GM12865 (cell line): ENCODE results near the gene NBPF9.
A peak's percentile ranks its signal among the peaks of the same experiment; 100 is the strongest.
"Not testable (repeated sequence)": the region's sequence is repeated elsewhere in the genome, so short reads cannot be mapped to it uniquely, and the experiment has no call there.

Experiments used
- DNase-seq: peaks from one replicate; pipeline ENCODE4 v3.0.0; 2010; ENCODE audit warnings: low read depth
- H3K4me3 ChIP-seq: 2 replicates; pipeline ENCODE4 v1.5.1; 2011; ENCODE audit warnings: mild to moderate bottlenecking, low read depth, low read length, control low read depth

The NBPF9 gene, protein sequence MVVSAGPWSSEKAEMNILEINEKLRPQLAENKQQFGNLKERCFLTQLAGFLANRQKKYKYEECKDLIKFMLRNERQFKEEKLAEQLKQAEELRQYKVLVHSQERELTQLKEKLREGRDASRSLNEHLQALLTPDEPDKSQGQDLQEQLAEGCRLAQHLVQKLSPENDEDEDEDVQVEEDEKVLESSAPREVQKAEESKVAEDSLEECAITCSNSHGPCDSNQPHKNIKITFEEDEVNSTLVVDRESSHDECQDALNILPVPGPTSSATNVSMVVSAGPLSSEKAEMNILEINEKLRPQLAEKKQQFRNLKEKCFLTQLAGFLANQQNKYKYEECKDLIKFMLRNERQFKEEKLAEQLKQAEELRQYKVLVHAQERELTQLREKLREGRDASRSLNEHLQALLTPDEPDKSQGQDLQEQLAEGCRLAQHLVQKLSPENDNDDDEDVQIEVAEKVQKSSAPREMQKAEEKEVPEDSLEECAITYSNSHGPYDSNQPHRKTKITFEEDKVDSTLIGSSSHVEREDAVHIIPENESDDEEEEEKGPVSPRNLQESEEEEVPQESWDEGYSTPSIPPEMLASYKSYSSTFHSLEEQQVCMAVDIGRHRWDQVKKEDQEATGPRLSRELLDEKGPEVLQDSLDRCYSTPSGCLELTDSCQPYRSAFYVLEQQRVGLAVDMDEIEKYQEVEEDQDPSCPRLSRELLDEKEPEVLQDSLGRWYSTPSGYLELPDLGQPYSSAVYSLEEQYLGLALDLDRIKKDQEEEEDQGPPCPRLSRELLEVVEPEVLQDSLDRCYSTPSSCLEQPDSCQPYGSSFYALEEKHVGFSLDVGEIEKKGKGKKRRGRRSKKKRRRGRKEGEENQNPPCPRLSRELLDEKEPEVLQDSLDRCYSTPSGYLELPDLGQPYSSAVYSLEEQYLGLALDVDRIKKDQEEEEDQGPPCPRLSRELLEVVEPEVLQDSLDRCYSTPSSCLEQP (N-terminal part only)

DNA sequence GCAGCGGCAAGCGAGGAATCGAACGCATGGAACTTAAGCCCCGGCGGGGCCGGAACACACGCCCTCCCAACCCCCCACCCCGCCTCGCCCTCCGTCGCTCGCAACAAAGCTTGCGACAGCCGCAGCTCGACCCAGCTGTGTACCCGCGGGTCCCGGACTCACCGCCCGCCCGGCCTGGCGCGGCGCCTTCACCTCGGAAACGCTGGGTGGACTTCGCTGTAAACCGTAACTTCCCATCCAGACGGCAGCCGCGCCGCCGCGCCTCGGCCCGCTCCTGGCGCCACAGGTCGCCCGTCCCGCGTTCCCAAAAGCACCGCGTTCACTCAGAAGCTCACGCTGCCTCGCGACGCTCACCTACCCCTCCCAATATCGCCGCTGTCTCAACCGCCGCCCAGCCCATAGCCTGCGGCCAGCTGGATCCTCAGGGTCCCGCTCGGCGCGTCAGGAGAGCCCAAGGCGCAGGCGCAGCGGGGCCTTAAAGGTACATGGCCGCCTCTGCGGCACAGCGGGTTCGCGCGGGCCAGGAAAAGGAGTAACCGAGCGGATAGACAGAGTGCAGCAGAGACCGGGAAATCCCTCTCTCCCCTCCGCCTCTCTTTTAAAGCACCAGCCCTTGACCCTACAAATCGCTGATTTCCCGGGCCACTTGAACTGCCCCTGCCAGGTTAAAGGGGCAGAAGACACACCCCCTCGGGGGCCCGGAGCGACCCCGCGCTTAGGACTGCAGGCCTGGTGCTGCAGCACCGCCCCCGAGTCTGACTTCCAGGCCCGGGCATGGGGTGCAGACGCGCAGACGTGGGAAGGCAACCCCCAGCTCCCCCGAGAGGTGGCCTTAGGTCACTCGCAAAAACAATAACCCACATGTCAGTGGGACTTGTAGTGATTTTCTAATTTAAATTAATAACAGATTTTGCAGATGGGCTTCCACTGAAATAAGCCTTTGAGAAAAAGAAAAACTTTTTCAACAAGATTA, at the start of gene NBPF9:
NBPF9 (minus strand) TSS at position 443 of the 973 bp plus-strand sequence. CDS start 21,412 bp downstream, outside the sequence.
- H3K4me3 ChIP-seq = peak within 1 kb of the TSS; percentile 44
- peak; percentile 44 for DNase-seq

DNA sequence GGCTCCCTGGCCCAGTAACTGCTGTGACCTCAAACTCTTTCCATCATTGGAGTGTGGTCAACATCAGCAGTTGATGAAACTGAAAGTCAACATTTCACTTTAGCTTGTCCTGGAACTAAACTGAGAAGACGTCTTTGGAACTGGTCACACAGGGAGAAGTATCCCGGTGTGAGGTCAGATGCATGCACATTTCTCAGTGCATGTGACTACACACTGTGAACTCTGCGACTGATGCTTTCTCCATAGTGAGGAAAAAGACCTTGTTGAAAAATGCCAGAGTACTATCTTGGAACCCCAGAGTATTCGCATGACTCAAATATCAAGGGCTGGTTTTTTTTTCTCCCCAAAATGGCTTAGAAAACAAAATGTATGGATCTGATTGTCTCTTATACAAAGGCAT, 46.6 kb upstream of the NBPF9 start:
- not testable (repeated sequence) for DNase-seq, H3K4me3 ChIP-seq

DNA sequence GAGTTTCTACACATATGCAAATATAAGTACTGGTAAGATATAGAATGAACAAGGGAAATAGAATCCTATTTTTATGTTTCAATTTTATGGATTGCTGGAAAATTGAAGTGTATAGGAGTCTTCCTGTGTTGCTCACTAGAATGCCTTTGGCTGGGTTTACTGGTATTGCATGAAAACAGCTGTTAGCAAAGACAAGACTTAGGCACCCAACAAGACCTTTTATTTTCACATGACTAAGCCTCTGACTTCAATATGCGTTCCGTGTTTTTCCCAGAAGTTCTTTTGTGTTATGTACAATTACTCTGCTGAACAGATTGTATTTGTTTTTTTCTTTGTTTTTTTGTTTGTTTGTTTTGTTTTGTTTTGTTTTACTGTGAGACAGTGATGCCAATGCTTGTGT, 34.2 kb upstream of the NBPF9 start:
- not testable (repeated sequence) for H3K4me3 ChIP-seq, DNase-seq

DNA sequence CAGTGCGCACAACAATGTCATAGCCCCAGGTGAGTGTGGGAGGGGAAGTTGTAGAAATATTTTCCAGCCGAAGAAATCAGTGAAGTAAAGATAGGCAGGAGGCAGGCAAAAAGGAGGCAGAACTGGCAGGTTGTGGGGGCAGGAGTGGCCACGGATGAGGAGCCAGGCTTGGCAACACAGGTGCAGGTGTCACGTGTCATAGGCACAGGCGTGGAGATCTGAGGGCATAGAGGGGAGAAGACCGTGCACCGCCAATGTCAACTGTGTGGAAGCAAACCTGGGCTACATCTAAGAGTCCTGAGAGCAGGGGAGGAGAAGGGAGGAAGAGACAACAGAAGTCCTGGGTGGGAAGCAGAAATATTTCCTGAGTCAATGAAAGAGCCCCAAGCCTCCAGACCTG, 27.6 kb upstream of the NBPF9 start:
- not testable (repeated sequence) for H3K4me3 ChIP-seq, DNase-seq

DNA sequence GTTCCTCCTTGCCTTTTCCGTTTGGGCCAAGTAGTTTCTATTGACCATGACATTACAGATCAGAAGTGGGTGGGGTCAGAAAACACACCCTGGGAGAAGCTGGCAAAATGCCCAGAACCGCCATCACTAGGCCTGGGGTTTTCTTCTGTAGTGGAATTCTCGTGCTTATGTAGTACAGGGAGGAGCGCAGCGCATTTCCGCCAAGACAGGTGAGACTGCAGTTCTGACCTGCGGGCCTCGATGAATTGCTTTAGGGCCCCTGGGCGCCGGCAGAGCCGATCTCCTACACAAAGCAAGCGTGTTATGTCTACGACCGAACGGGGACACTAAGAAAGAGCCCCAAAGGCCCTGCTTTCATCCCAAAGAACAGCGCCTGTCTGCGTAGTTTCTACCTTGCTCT, 25.9 kb upstream of the NBPF9 start:
- not testable (repeated sequence) for H3K4me3 ChIP-seq, DNase-seq

DNA sequence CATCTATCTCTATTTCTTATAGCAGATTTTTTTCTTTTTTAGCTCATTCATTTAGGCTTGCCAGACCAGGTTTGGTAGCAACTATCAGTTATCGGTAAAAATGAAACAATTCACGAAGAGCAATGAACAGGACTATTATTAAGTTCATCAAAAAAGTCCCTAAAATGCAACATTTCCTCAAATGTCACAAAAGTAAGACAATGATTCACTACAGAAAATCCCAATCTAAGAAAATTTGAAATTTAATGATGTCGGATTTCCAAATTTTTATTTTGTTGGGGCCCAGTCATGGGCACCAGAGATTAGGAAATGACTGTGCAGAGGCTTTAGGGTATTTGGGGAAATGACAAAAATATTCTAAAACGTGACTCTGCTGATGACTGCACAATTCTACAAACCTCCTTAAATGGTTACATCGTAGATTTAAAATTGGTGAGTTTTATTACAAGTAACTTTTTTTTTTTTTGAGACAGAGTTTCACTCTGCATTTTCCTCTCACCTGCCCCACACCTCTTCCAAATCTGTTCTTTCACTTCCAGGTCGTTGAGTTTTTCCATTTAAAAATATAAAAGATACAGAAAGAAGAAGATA, 23.3 kb upstream of the NBPF9 start:
- not testable (repeated sequence) for DNase-seq, H3K4me3 ChIP-seq

DNA sequence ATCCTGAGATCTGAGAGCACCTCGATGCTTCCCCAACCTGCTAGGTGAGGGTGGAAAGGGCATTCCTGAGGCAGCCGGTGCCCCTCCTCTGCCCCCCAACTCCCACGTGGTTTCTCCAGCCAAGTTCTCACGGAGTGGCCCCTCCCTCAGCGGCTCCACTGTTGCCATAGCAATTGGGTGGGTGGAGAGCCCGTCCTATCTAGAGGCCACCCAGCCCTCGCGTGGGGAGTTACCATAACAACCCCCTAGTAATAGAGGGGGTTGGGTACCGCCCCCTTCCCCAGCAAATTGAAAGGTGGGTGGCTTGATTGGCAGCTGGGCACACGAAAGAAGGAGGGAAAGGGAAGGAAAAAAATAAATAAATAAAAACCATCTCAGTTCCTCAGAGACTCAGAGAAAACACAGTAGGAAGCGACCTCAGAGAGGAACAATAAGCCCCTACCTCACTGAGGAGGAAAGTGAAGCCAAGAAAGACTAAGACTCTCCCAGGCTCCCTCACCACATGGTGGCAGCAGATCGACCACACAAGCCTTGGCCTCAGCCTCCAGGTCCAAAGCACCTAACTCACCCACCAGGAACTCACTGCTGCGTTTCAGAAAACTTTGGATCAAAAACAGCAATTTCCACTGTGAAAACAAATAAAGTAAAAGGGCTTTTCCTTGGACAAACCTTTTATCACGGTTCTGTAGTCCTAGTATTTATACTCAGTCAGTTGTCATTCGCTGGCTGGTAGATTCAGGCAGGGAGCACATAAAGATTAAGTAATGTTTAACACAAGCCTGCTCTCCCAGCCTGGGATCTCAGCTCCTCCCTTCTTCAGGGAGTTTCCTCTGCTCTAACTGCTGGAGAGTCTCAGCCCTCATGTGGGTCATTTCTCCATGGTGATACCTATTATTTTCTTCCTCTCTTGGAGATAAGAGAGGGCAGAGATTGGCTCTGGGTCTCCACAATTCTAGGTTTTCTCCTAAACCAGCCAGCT, 20.9 kb upstream of the NBPF9 start:
- DNase-seq, H3K4me3 ChIP-seq: not testable (repeated sequence)

DNA sequence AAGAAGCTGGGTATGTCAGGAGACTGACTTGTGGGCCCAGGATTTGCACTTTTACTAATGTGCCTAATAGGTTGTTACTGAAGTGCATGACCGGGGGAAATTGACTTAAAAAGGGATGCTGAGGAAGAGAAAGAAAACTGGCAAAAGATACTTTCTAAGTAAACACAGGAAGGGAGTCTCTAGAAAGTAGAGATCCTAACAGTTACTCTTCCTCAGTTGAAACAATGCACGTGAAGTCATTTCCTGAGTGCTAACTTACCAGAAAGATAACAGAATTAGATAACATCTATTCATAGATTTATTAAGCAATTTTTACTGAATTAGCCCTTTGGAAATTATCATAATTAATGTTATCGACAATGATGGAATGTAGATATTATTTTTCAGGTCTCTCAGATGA, 9.5 kb upstream of the NBPF9 start:
- DNase-seq, H3K4me3 ChIP-seq: not testable (repeated sequence)

DNA sequence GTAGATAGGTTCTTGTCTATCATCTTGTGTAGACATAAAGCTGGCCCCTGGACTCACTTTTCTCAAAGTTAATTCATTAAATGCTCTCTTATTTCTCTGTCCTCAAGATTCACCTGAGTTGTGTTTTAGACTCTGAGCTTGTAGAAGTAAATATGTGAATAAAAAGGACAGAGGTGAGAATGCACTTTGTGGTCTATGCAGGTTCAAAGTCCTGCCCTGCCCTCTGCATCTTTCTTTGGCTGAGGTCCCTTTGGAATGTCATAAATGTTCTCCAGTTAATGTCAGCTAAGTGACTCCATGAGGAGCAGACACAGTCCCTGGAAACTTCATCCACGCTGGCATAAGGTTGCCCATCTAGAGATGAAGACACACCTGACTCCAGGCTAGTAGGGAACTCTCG, 7.0 kb upstream of the NBPF9 start:
- not testable (repeated sequence) for DNase-seq, H3K4me3 ChIP-seq

DNA sequence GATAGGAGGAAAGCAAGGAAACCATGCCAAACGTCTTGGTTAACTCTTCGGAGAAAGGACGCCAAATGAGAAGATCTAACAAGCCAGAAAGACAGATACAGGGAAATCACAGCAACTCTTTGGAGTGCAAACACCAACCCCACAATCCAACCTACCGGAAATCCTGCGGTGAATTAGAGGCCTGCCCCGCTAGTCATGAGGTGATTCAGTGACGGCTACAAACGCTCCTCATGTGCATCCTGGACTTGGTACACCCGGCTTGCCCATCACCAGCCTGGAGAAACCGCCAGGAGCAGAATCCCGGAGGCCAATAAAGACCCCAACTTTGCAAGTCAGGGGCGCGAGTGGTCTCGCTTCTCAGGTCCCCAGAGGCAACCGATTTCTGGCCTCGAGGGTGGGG, 777 bp downstream of the NBPF9 start:
- not testable (repeated sequence) for DNase-seq
- H3K4me3 ChIP-seq = peak overlapping the region; percentile 40

DNA sequence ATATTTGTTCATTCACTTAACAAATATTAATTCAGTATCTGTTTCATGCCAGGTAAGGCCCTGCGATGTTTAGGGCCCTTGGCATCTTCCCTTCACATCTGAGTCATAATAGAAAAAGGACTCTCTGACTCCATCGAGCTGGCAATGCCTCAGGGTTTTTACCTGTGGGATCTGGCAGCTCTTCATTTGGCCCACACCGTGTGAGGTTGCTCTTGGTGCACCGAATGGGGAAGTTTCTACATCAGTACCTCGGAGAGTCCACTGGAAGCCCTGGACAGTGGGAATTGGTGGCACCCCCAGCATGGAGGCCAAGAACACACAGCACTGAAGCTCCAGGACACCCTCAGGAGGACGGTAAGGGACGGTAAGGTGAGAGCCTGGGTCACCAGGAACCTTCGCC, 5.1 kb downstream of the NBPF9 start:
- DNase-seq = not testable (repeated sequence)

DNA sequence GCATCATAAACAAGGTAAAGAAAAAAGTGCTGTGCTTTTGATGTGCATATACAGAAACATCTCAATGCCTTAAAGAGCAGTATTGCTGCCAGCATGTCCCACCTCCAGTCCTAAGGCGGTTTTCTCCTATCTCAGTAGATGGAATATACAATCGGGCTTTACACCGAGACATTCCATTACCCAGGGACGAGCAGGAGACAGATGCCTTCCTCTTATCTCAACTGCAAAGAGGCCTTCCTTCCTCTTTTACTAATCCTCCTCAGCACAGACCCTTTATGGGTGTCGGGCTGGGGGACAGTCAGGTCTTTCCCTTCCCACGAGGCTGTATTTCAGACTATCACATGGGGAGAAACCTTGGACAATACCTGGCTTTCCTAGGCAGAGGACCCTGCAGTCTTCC, 10.2 kb downstream of the NBPF9 start:
- H3K4me3 ChIP-seq, DNase-seq: not testable (repeated sequence)

More for the DNA sequence above, 5.1 kb downstream of the NBPF9 start:
- not testable (repeated sequence) for H3K4me3 ChIP-seq

DNA sequence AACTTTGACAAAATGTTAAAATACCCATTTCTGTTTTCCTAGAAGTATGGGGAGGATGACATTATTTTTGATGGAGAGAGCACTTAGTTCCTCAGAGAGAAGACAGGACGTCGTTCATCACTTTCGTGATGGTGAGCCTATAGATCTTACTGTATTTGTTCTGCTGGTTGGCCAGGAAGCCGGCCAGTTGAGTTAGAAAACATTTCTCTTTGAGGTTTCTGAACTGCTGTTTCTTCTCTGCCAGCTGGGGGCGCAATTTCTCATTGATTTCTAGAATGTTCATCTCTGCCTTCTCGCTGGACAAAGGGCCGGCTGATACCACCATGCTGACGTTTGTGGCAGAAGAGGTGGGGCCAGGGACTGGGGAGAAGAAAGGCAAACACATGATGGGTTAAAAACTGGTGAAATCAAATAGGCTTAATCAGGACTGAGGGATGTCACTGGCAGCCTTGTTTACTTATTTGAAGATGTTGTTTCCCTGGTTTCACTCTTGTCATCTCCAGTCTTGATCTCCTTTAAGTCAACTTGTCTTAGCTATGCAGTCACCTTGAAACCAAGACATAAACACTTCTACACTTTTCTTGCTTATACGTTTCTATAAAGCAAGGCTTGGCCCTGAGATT, 27.7 kb downstream of the NBPF9 start:
- H3K4me3 ChIP-seq, DNase-seq: not testable (repeated sequence)

DNA sequence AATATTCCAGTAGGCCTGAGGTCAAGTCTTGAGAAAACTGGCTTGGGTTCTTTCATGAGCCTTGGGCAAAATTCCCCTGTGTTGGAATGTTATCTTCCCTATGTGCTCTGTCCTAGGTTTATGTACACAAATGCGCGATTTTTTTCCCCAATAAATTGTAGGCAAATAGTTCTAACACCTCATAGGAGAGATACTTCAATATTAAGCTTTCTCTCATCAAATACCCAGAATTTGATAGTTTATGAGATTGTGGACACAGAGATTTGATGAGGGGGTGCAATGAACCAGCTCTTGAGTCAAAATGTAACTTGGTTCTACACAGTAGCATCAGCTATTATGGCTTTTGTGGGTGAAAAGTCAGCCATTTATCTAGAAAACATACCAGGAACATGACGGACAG, 38.7 kb downstream of the NBPF9 start:
- H3K4me3 ChIP-seq, DNase-seq: not testable (repeated sequence)

DNA sequence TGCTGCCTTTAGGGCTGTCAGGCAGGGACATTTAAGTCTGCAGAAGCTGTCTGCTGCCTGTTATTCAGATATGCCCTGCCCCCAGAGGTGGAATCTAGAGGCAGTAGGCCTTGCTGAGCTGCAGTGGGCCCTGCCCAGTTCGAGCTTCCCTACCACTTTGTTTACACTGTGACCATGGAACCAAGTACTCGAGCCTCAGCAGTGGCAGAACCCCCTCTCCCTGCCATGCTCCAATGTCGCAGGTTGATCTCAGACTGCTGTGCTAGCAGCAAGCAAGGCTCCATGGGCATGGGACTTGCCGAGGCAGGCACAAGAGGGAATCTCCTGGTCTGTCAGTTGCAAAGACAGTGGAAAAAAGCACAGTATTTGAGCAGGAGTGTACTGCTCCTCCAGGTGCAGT, 60.3 kb downstream of the NBPF9 start:
- DNase-seq, H3K4me3 ChIP-seq: not testable (repeated sequence)

DNA sequence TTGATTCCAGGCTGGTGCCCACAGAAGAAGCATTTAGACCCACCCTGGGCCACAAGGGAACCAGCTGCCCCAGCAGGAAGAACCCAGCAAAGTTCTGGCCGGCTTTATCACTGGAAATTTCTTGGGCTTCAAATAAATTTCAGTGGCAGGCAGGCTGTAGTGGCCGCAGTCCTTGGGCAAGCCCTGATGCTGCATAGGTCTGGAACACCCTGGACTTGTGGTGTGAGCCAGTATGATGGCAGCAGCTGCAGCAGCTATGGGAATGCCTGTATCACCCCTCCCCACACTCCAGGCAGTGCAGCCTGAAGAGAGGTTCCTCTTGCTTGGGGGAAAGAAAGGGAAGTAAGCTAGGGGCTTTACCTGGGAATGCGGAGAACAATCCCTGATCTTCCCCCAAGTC, 69.4 kb downstream of the NBPF9 start:
- not testable (repeated sequence) for DNase-seq, H3K4me3 ChIP-seq

DNA sequence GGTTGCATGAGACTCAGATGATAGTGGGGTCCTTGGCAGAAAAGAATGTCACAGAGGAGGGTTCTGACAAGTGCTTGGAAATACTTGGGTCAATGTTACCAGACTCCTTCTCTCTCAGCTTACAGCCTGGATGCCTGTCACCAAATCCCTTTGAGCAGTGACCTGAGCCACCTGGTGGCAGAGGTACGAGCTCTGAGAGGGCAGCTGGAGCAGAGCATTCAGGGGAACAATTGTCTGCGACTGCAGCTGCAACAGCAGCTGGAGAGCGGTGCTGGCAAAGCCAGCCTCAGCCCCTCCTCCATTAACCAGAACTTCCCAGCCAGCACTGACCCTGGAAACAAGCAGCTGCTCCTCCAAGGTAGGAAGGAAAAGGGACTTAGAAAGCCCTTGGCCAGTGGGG, 79.0 kb downstream of the NBPF9 start:
- not testable (repeated sequence) for DNase-seq

More for the DNA sequence above, 79.0 kb downstream of the NBPF9 start:
- H3K4me3 ChIP-seq = not testable (repeated sequence)
